Measurements from ENCODE around the gene RBM11. TPM values are rescaled to one million over a fixed set of nuclear protein-coding genes. Genes with fewer than 3 reads are reported as not detected.

The RBM11 gene
- total and polyA plus RNA-seq, 2 of the 8 experiments (the other 6 are each of a cell fraction or from before 2014, with no cell fraction given): 3.9 to 10.1 TPM

DNA sequence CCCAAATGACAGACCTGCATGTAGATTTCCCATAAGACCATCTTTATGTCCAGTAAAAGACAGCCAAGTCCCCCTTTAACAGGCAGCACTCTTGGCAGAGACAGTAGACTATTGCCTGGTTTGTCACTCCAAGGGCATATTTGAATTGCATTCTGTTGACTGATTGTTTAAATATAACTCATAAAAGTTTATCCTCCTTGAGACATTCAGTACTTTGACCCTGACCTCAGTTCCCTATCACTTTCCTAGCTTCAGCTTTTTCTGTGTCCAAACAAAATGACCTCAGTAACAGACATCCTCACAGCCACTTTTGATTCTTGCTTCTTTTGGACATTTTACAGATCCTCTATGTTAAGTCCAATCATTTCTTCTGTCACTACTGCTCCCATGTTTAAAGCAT lies 51.1 kb downstream of the RBM11 start:
- FAIRE-seq: no peak
- H3K4me3 ChIP-seq (ENCODE audit: extremely low read depth in 1 of 4, insufficient read depth in 2 of 4, low read depth in 3 of 4, low read length in 4 of 4): no peak overlapping the region
- H4K8ac ChIP-seq (ENCODE audit: extremely low read depth, insufficient read depth, low read length): no peak overlapping the region

More for the DNA sequence above, 51.1 kb downstream of the RBM11 start:
- no peak overlapping the region for H3K9ac ChIP-seq (replicated peaks in 1 of 4; ENCODE audit: extremely low read depth in 1 of 4, low read depth in 3 of 4, low read length in 3 of 4)
- no peak overlapping the region for H4K5ac ChIP-seq (ENCODE audit: insufficient read length, low read depth, low read length)
- H3K56ac ChIP-seq (replicated peaks; ENCODE audit: insufficient read length, low read depth, low read length): no peak overlapping the region
- POLR2A ChIA-PET (ENCODE audit: partially characterized antibody): no interaction called here
- H3K4me2 ChIP-seq (ENCODE audit: insufficient read depth in 1 of 2, low read depth in 2 of 2, low read length in 2 of 2): no peak overlapping the region
- H2BK20ac ChIP-seq (ENCODE audit: low read length): no peak overlapping the region
- no peak overlapping the region for H3K4ac ChIP-seq (replicated peaks; ENCODE audit: insufficient read length, low read depth, low read length)
- H3K4me1 ChIP-seq (replicated peaks in 1 of 4; ENCODE audit: control insufficient read depth in 3 of 4, insufficient read depth in 4 of 4, low read length in 3 of 4): no peaks in the 10 kb centered on the region
- H3K23ac ChIP-seq (ENCODE audit: insufficient read length): no peak overlapping the region
- H3K27ac ChIP-seq (ENCODE audit: low read depth, low read length): no peak overlapping the region
- no peak overlapping the region for H2BK120ac ChIP-seq (replicated peaks; ENCODE audit: low read depth, low read length)
- H2BK5ac ChIP-seq (ENCODE audit: low read depth, low read length): no peak overlapping the region
- H3K18ac ChIP-seq (ENCODE audit: extremely low read depth, low read length): no peak overlapping the region
- H2AFZ ChIP-seq (ENCODE audit: low read length): no peak overlapping the region
- H3K36me3 ChIP-seq (ENCODE audit: control insufficient read depth in 2 of 4, insufficient read depth in 4 of 4, low read length in 3 of 4): no peaks in the 10 kb centered on the region
- no peak overlapping the region for H2BK12ac ChIP-seq (ENCODE audit: low read depth, low read length)
- no peaks in the 10 kb centered on the region for H3K23me2 ChIP-seq (ENCODE audit: low read depth, low read length)
- no peaks in the 10 kb centered on the region for H3K79me1 ChIP-seq (ENCODE audit: low read depth, low read length)
- no peak overlapping the region for H2BK15ac ChIP-seq (ENCODE audit: low read length)
- H4K91ac ChIP-seq (replicated peaks; ENCODE audit: insufficient read length, low read length): no peak overlapping the region
- no peaks in the 10 kb centered on the region for H4K20me1 ChIP-seq (replicated peaks in 1 of 2; ENCODE audit: control insufficient read depth in 1 of 2, insufficient read depth in 2 of 2, low read length in 2 of 2)
- H3K9me3 ChIP-seq (ENCODE audit: insufficient read depth in 2 of 2, low read depth in 1 of 2, low read length in 1 of 2): no peaks in the 10 kb centered on the region
- H3K27me3 ChIP-seq (replicated peaks in 1 of 4; ENCODE audit: control insufficient read depth in 3 of 4, extremely low read depth in 1 of 4, insufficient read depth in 3 of 4, low read length in 3 of 4): 0 out of 7 replicates have a peak, but pooled peaks cover 0 to 2% (median 0%) of the 10 kb centered on the region in 4 experiments
- no peak for TF ChIP-seq TEAD4 (IDR thresholded peaks at IDR 0.05; ENCODE audit: low read depth, low read length)
- CTCF ChIA-PET (ENCODE audit: partially characterized antibody): no interaction called here
- no peak overlapping the region for H3K14ac ChIP-seq (ENCODE audit: insufficient read length)
- no peak overlapping the region for H2AK5ac ChIP-seq (ENCODE audit: low read depth, low read length)
- no peaks in the 10 kb centered on the region for H3K79me2 ChIP-seq (ENCODE audit: control insufficient read depth in 1 of 2, insufficient read depth in 2 of 2, low read length in 2 of 2)
- DNase-seq (ENCODE audit: low read depth in 1 of 2, low spot score in 2 of 2): no peak
